Mesothelial cell of epicardium (in vitro differentiated cells): ENCODE data around the gene FGD3. TPM values are rescaled to one million over a fixed set of nuclear protein-coding genes. Genes with fewer than 3 reads are reported as not detected.

Source experiments
- DNase-seq, 2 experiments: peaks; one replicate each; pipeline ENCODE4 v3.0.0; 2021; ENCODE audit warnings: low spot score in 2 of 2; ENCODE audit not compliant: unreplicated experiment in 2 of 2
- H3K27ac Mint-ChIP-seq: 2 replicates; pipeline ENCODE4 v1.8.0; 2021; ENCODE audit warnings: mixed read lengths
- H3K27me3 Mint-ChIP-seq: 2 replicates; pipeline ENCODE4 v1.8.0; 2021; ENCODE audit warnings: low read depth, mixed read lengths
- H3K36me3 Mint-ChIP-seq: 2 replicates; pipeline ENCODE4 v1.8.0; 2021; ENCODE audit warnings: mixed read lengths
- H3K4me1 Mint-ChIP-seq: 2 replicates; pipeline ENCODE4 v1.8.0; 2021; ENCODE audit warnings: mixed read lengths
- H3K4me3 Mint-ChIP-seq: 2 replicates; pipeline ENCODE4 v1.8.0; 2021; ENCODE audit warnings: mild to moderate bottlenecking, moderate library complexity, mixed read lengths
- H3K9me3 Mint-ChIP-seq: 2 replicates; pipeline ENCODE4 v1.8.0; 2021; ENCODE audit warnings: mixed read lengths
- CTCF ChIP-seq: fragments of 200-600 bp; sonication (generic); IDR thresholded peaks from one replicate; pipeline ENCODE4 v1.5.0; 2021; ENCODE audit warnings: antibody characterized with exemption; ENCODE audit not compliant: unreplicated experiment
- total RNA-seq: library from RNA; stranded (reverse); gene quantifications from 3 replicates; pipeline ENCODE4 v1.2.1, GENCODE V29; 2021

Gene FGD3
- total RNA-seq, 1 donor from 2014 or later, result 36.3 TPM

GRCh38 chr9:93080406-93080805 lies 133.1 kb downstream of the FGD3 start:
- Mint-ChIP-seq H3K27ac (peak overlapping the region; percentile 5), H3K4me3 (no peak overlapping the region)

GRCh38 chr9:93081081-93081529 lies 133.8 kb downstream of the FGD3 start:
- no peak for TF ChIP-seq CTCF
- Mint-ChIP-seq H3K27me3 (no peaks in the 10 kb centered on the region), H3K9me3 (no peaks in the 10 kb centered on the region), H3K36me3 (no peaks in the 10 kb centered on the region), H3K4me1 (peaks cover 5% of the 10 kb centered on the region), H3K4me3 (no peak overlapping the region), H3K27ac (peak overlapping the region; percentile 5)
- DNase-seq, result no peak

More at GRCh38 chr9:93080406-93080805, 133.1 kb downstream of the FGD3 start:
- Mint-ChIP-seq H3K27me3 (no peaks in the 10 kb centered on the region), H3K4me1 (peaks cover 5% of the 10 kb centered on the region), H3K9me3 (no peaks in the 10 kb centered on the region), H3K36me3 (no peaks in the 10 kb centered on the region)
- no peak for TF ChIP-seq CTCF
- no peak for DNase-seq

- no peak for TF ChIP-seq CTCF
- Mint-ChIP-seq H3K9me3 (no peaks in the 10 kb centered on the region), H3K27me3 (no peaks in the 10 kb centered on the region), H3K36me3 (peaks cover 1% of the 10 kb centered on the region), H3K4me3 (no peak overlapping the region), H3K27ac (no peak overlapping the region), H3K4me1 (peaks cover 5% of the 10 kb centered on the region)
- no peak for DNase-seq
Observed at GRCh38 chr9:93081931-93082330, 134.6 kb downstream of the FGD3 start.

GRCh38 chr9:93082841-93083411 lies 135.6 kb downstream of the FGD3 start:
- peaks cover 5% of the 10 kb centered on the region for H3K4me1 Mint-ChIP-seq
- no peak overlapping the region for H3K27ac Mint-ChIP-seq
- no peak for TF ChIP-seq CTCF
- no peaks in the 10 kb centered on the region for H3K27me3 Mint-ChIP-seq
- no peak for DNase-seq
- H3K4me3 Mint-ChIP-seq, result no peak overlapping the region
- H3K36me3 Mint-ChIP-seq, result peaks cover 1% of the 10 kb centered on the region
- no peaks in the 10 kb centered on the region for H3K9me3 Mint-ChIP-seq

- Mint-ChIP-seq H3K27ac (no peak overlapping the region), H3K27me3 (no peaks in the 10 kb centered on the region), H3K4me1 (peaks cover 5% of the 10 kb centered on the region), H3K36me3 (peaks cover 1% of the 10 kb centered on the region), H3K4me3 (no peak overlapping the region), H3K9me3 (no peaks in the 10 kb centered on the region)
- DNase-seq, result no peak
- TF ChIP-seq CTCF, result no peak
Observed at GRCh38 chr9:93083592-93084470, 136.5 kb downstream of the FGD3 start.
